K562 (cell line): ENCODE results near the gene MICU1. TPM values are rescaled to one million over a fixed set of nuclear protein-coding genes. Genes with fewer than 3 reads are reported as not detected.

Experiments used
- ATAC-seq: fragments of 200-7000 bp; cut with Tn5 transposase; 3 replicates; pipeline ENCODE4 v1.9.1; 2020; ENCODE audit warnings: moderate library complexity
- BruUV-seq: library from RNA; stranded (reverse); fragments of 400-500 nt; replicated peaks from 2 replicates; lab custom pipeline; 2021; lab: Mats Ljungman, UMichigan
- CTCF ChIA-PET: fragments of 300-600 bp; formaldehyde crosslinking; extraction: SDS; loops from one replicate; lab custom pipeline; 2021; ENCODE audit warnings: low intra/inter-chr PET ratio; lab: Yijun Ruan, JAX
- POLR2A ChIA-PET: fragments of 300-600, 350-650 bp; sonication (Branson Sonifier 250); formaldehyde crosslinking; extraction: SDS; loops from one replicate; lab custom pipeline; 2021; ENCODE audit warnings: antibody characterized with exemption, inconsistent platforms; lab: Yijun Ruan, JAX
- DNase-seq, 4 experiments: peaks; one replicate each; pipeline versions ENCODE4 v3.0.0 to v3.0.0-alpha.2; 2011 to 2018; ENCODE audit warnings: low spot score in 3 of 4, mixed read lengths in 3 of 4; ENCODE audit errors: extremely low read depth in 1 of 4
- FAIRE-seq: peaks from 2 replicates; lab custom pipeline; 2011; peaks lifted over from hg19 to GRCh38; lab: Jason Lieb, UNC
- H2AFZ ChIP-seq: 2 replicates; pipeline ENCODE4 v1.6.0; 2011; ENCODE audit warnings: low read depth, low read length, control low read depth, inconsistent platforms
- H3K27ac ChIP-seq: fragments of 200-600 bp; 3 replicates; pipeline ENCODE4 v1.8.0; 2011; ENCODE audit warnings: low read depth, mild to moderate bottlenecking, control low read depth, inconsistent platforms, low read length, moderate library complexity, mixed read lengths; ENCODE audit errors: extremely low read depth
- H3K27me3 ChIP-seq, 2 experiments: fragments of 300-600 bp in 1 of 2; 2 replicates in 1 of 2; 3 replicates in 1 of 2; pipeline versions ENCODE4 v1.6.0 to v1.8.0; 2011; ENCODE audit warnings: inconsistent platforms in 2 of 2, low read length in 2 of 2, mild to moderate bottlenecking in 1 of 2, mixed read lengths in 1 of 2, moderate library complexity in 1 of 2; ENCODE audit not compliant: control insufficient read depth in 2 of 2, insufficient read depth in 2 of 2
- H3K36me3 ChIP-seq: fragments of 300-600 bp; 3 replicates; pipeline ENCODE4 v1.8.0; 2011; ENCODE audit warnings: mild to moderate bottlenecking, low read length, inconsistent platforms; ENCODE audit not compliant: control insufficient read depth, insufficient read depth
- H3K4me1 ChIP-seq, 2 experiments: fragments of 200-600 bp in 1 of 2; replicated peaks in 1 of 2; 2 replicates in 1 of 2; 3 replicates in 1 of 2; pipeline versions ENCODE4 v1.5.1 to v1.8.0; 2011; ENCODE audit warnings: inconsistent platforms in 2 of 2, low read length in 2 of 2, mild to moderate bottlenecking in 1 of 2, mixed read lengths in 1 of 2, moderate library complexity in 1 of 2; ENCODE audit not compliant: control insufficient read depth in 2 of 2, insufficient read depth in 2 of 2
- H3K4me2 ChIP-seq: 2 replicates; pipeline ENCODE4 v1.6.1; 2011; ENCODE audit warnings: low read length, control low read depth, inconsistent platforms, mixed read lengths; ENCODE audit not compliant: insufficient read depth
- H3K4me3 ChIP-seq: fragments of 200-600 bp; sonication (generic), shearing (Covaris generic); 2 replicates; pipeline ENCODE4 v1.5.1; 2016; ENCODE audit warnings: control low read depth, inconsistent platforms
- H3K79me2 ChIP-seq: fragments of 200-600 bp; 3 replicates; pipeline ENCODE4 v1.8.0; 2011; ENCODE audit warnings: low read length, inconsistent platforms; ENCODE audit not compliant: control insufficient read depth, insufficient read depth
- H3K9ac ChIP-seq, 2 experiments: 2 replicates each; pipeline versions ENCODE4 v1.6.0 to v1.6.1; 2011; ENCODE audit warnings: low read depth in 2 of 2, low read length in 2 of 2, control low read depth in 1 of 2, inconsistent platforms in 1 of 2, mild to moderate bottlenecking in 1 of 2, mixed read lengths in 1 of 2; ENCODE audit not compliant: insufficient read depth in 1 of 2
- H3K9me1 ChIP-seq: one replicate; pipeline ENCODE4 v1.6.0; 2011; ENCODE audit warnings: inconsistent platforms, mild to moderate bottlenecking, low read length, moderate library complexity; ENCODE audit not compliant: control insufficient read depth, insufficient read depth
- H3K9me3 ChIP-seq: replicated peaks from 2 replicates; pipeline ENCODE4 v1.5.1; 2011; ENCODE audit warnings: low read depth, low read length, inconsistent platforms; ENCODE audit not compliant: control insufficient read depth, insufficient read depth
- H4K20me1 ChIP-seq: replicated peaks from 2 replicates; pipeline ENCODE4 v1.6.1; 2011; ENCODE audit warnings: low read length, inconsistent platforms, mixed read lengths; ENCODE audit not compliant: control insufficient read depth, insufficient read depth
- ATF7 ChIP-seq: fragments of 450-650 bp; IDR thresholded peaks from 2 replicates; pipeline ENCODE4 v1.7.1; 2014; ENCODE audit warnings: mild to moderate bottlenecking, moderate library complexity
- CHCHD3 ChIP-seq: fragments of 250-450 bp; sonication (Bioruptor Pico); IDR thresholded peaks from 2 replicates; pipeline ENCODE4 v2.1.2; 2022; ENCODE audit warnings: mild to moderate bottlenecking
- HDAC1 ChIP-seq, 2 experiments: fragments of 450-650 bp; IDR thresholded peaks; 2 replicates each; pipeline ENCODE4 v1.6.1; 2016 to 2017; ENCODE audit warnings: inconsistent platforms in 1 of 2, mild to moderate bottlenecking in 1 of 2, moderate library complexity in 1 of 2
- HLTF ChIP-seq: fragments of 450-650 bp; IDR thresholded peaks from 2 replicates; pipeline ENCODE4 v1.6.1; 2016
- KDM1A ChIP-seq, 2 experiments: fragments of 450-650 bp; IDR thresholded peaks; 2 replicates each; pipeline ENCODE4 v1.6.1; 2016; ENCODE audit warnings: mild to moderate bottlenecking in 2 of 2
- PHB ChIP-seq: fragments of 250-450 bp; sonication (Bioruptor Pico); IDR thresholded peaks from 2 replicates; pipeline ENCODE4 v1.5.0; 2021
- ZBTB8A ChIP-seq: fragments of 450-650 bp; IDR thresholded peaks from 2 replicates; pipeline ENCODE4 v1.6.1; 2018; ENCODE audit warnings: mild to moderate bottlenecking, moderate library complexity; ENCODE audit not compliant: partially characterized antibody
- WGBS: fragments of 100-300 bp; shearing (Covaris generic); methylation state at CpG from one replicate; pipeline ENCODE4 v1.1.6; 2016; ENCODE audit warnings: low coverage, mixed read lengths; ENCODE audit not compliant: insufficient coverage; ENCODE audit errors: missing lambda C conversion rate; 5-methylcytosine and 5-hydroxymethylcytosine counted together
- in situ Hi-C: fragments of 300-500 bp; cut with MboI; formaldehyde crosslinking; loops from 4 replicates; pipeline ENCODE4 v1.15.0; 2018; ENCODE audit warnings: inconsistent platforms, mixed read lengths
- intact Hi-C: fragments of 100-400 bp; cut with micrococcal nuclease; formaldehyde crosslinking; loops from 2 replicates; pipeline ENCODE4 v1.14.2; 2022
- polyA plus RNA-seq, 8 experiments: library from polyadenylated mRNA; depleted of rRNA in 4 of 8; stranded (reverse) in 5 of 8; unstranded in 3 of 8; fragments of >200 nt; fragmentation: Nextera tagmentation in 2 of 8; fragmentation: Illumina TruSeq in 1 of 8; extraction: Ambion mirVana in 2 of 8; extraction: Trizol in 1 of 8; gene quantifications; 2 replicates each; pipeline versions ENCODE4 v1.2.1 to v1.2.3, GENCODE V29; 2011 to 2014; ENCODE audit warnings: inconsistent platforms in 1 of 8, missing spikeins in 1 of 8
- total RNA-seq, 7 experiments: library from RNA; depleted of rRNA in 6 of 7; stranded (reverse); fragments of >200 nt in 6 of 7; fragmentation: Illumina TruSeq in 2 of 7; extraction: Trizol in 2 of 7; gene quantifications; 2 replicates each; pipeline versions ENCODE4 v1.2.1 to v1.2.3, GENCODE V29; 2011 to 2021; ENCODE audit warnings: low replicate concordance in 1 of 7

MICU1 gene
- total and polyA plus RNA-seq, 9 of the 15 experiments (the other 6 are each of a cell fraction or from before 2014, with no cell fraction given) = 29.3 to 76.8 (median 48.4) TPM

DNA sequence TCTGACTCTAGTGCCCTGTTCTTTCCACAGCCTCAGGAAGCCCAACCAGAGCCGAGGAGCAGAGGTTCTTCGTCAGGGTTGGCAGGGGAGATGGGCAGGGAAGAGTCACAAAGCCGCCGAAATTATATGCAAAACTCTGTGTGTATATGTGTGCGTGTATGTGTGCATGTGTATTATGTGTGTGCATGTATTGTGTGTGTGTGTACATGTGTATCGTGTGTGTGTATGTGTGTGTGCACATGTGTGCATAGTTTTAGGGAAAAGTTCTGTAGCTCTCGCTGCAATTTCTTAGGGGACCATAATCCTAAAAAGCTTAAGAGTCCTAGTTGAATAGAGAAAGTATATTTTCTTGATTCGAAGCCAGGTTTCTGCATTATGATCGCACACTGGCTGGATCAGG lies 288.2 kb downstream of the MICU1 start:
- FAIRE-seq (peak; percentile 42), ATAC-seq (no peak), DNase-seq (no peak)
- H3K36me3 ChIP-seq = peaks cover 84% of the 10 kb centered on the region; the same call in 2 of the 3 replicates
- H3K79me2 ChIP-seq = no peaks in the 10 kb centered on the region
- POLR2A ChIA-PET = interaction anchor here (0.6 to 13.1 kb wide), 7 partner anchors 10 to 441 kb away, joined by 3 to 197 read pairs (median 3); partner anchors contain the start of genes ANAPC16 and DDIT4
- H3K4me1 ChIP-seq = peaks cover 2 to 33% of the 10 kb centered on the region in 2 experiments; a peak in 2 of 5 replicates
- H3K9me3 ChIP-seq = no peaks in the 10 kb centered on the region
- in situ Hi-C loops = loop anchor here (5.0 to 25.0 kb wide), 4 partner anchors 203 to 1025 kb away; partner anchors contain the start of gene SLC29A3
- no peaks in the 10 kb centered on the region for H4K20me1 ChIP-seq
- TF ChIP-seq HLTF (no peak), HDAC1 (IDR thresholded peaks at IDR 0.05) (peak in 1 of 2 experiments; percentile 20; a peak in 1 of 4 replicates), KDM1A (IDR thresholded peaks at IDR 0.05) (peak in 1 of 2 experiments; percentile 76; a peak in 2 of 4 replicates), ATF7 (no peak), ZBTB8A (no peak), PHB (CRISPR knock-in tag) (0 out of 2 replicates have a peak, but pooled peaks have one; percentile 24), CHCHD3 (CRISPR knock-in tag) (no peak)
- H3K27ac ChIP-seq = no peak overlapping the region
- no peak overlapping the region for H2AFZ ChIP-seq
- no peaks in the 10 kb centered on the region for H3K9me1 ChIP-seq
- no peak overlapping the region for H3K4me3 ChIP-seq
- CTCF ChIA-PET = interaction anchor here (0.7 to 5.6 kb wide), 9 partner anchors 17 to 439 kb away, joined by 3 to 55 read pairs (median 7); partner anchors contain the start of gene ANAPC16
- no peaks in the 10 kb centered on the region for H3K27me3 ChIP-seq
- BruUV-seq = no TSS peak
- 71% methylated on average over 9 of the region's 9 CpGs for WGBS
- intact Hi-C loops = no loop called here
- no peak overlapping the region for H3K4me2 ChIP-seq
- H3K9ac ChIP-seq = no peak overlapping the region
